ENCODE results near the gene TP53RK.

- TF ChIP-seq POLR2AphosphoS5 (IDR thresholded peaks at IDR 0.05) (no peak), EP300 (IDR thresholded peaks at IDR 0.05) (no peak), POLR2A (IDR thresholded peaks at IDR 0.05) (no peak)
- TF ChIP-seq, protein P1, sequence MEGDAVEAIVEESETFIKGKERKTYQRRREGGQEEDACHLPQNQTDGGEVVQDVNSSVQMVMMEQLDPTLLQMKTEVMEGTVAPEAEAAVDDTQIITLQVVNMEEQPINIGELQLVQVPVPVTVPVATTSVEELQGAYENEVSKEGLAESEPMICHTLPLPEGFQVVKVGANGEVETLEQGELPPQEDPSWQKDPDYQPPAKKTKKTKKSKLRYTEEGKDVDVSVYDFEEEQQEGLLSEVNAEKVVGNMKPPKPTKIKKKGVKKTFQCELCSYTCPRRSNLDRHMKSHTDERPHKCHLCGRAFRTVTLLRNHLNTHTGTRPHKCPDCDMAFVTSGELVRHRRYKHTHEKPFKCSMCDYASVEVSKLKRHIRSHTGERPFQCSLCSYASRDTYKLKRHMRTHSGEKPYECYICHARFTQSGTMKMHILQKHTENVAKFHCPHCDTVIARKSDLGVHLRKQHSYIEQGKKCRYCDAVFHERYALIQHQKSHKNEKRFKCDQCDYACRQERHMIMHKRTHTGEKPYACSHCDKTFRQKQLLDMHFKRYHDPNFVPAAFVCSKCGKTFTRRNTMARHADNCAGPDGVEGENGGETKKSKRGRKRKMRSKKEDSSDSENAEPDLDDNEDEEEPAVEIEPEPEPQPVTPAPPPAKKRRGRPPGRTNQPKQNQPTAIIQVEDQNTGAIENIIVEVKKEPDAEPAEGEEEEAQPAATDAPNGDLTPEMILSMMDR (IDR thresholded peaks at IDR 0.05): no peak
Observed at GRCh38 chr20:46666818-46667515, 22.3 kb downstream of the TP53RK start.

Measured in suprapubic skin (tissue), 4 donors.